Mammary epithelial cell (primary cell): ENCODE results near the gene CACNA1D.

ENCODE experiments used
- CTCF ChIP-seq, 2 donors: IDR thresholded peaks in 1 of 2; conservative IDR thresholded peaks in 1 of 2; 2 replicates each; pipeline ENCODE4 v1.5.1; 2011 to 2012; ENCODE audit warnings: inconsistent platforms in 2 of 2, low read length in 2 of 2, mild to moderate bottlenecking in 2 of 2, control low read depth in 1 of 2, low read depth in 1 of 2; ENCODE audit not compliant: insufficient read depth in 1 of 2; ENCODE audit errors: extremely low read depth in 1 of 2
- EZH2 ChIP-seq: IDR thresholded peaks from 2 replicates; pipeline ENCODE4 v1.6.1; 2012; ENCODE audit warnings: low read length, inconsistent platforms, borderline replicate concordance

- TF ChIP-seq EZH2 (no peak), CTCF (conservative IDR thresholded peaks at IDR 0.05 in 1 of 2, IDR thresholded peaks at IDR 0.05 in 1 of 2; ENCODE audit: extremely low read depth in 1 of 2, insufficient read depth in 1 of 2, low read depth in 1 of 2, low read length in 2 of 2) (no peak)
Measured at GRCh38 chr3:53808496-53808895, 314.1 kb downstream of the CACNA1D start.
